GM12878 (cell line): ENCODE measurements around the gene TMEM52. TPM values are rescaled to one million over a fixed set of nuclear protein-coding genes. Genes with fewer than 3 reads are reported as not detected.

ENCODE experiments used
- CBX5 ChIP-seq: sonication (generic); IDR thresholded peaks from 2 replicates; pipeline ENCODE4 v1.6.1; 2016; ENCODE audit warnings: low read depth, moderate library complexity, mild to moderate bottlenecking, inconsistent platforms
- CTCF ChIP-seq, 3 experiments: IDR thresholded peaks in 2 of 3; conservative IDR thresholded peaks in 1 of 3; 2 replicates each; pipeline ENCODE4 v1.5.1; 2011; ENCODE audit warnings: low read depth in 3 of 3, low read length in 3 of 3, mild to moderate bottlenecking in 3 of 3, control low read depth in 2 of 3, moderate library complexity in 2 of 3, inconsistent platforms in 1 of 3, mixed read lengths in 1 of 3; ENCODE audit not compliant: control insufficient read depth in 2 of 3, insufficient read depth in 1 of 3; ENCODE audit errors: extremely low read depth in 1 of 3
- E2F8 ChIP-seq: fragments of 450-650 bp; IDR thresholded peaks from 2 replicates; pipeline ENCODE4 v1.6.1; 2018; ENCODE audit warnings: mild to moderate bottlenecking, low read depth, moderate library complexity; ENCODE audit not compliant: partially characterized antibody
- EED ChIP-seq: sonication (generic); IDR thresholded peaks from 2 replicates; pipeline ENCODE4 v1.6.1; 2016; ENCODE audit warnings: antibody characterized with exemption, low read depth
- ETV6 ChIP-seq, 2 experiments: fragments of 450-650 bp in 1 of 2; IDR thresholded peaks in 1 of 2; conservative IDR thresholded peaks in 1 of 2; 2 replicates each; pipeline ENCODE4 v1.6.1; 2014; ENCODE audit warnings: antibody characterized with exemption in 1 of 2, borderline replicate concordance in 1 of 2, low read depth in 1 of 2, mild to moderate bottlenecking in 1 of 2, moderate library complexity in 1 of 2
- JUND ChIP-seq: IDR thresholded peaks from 2 replicates; pipeline ENCODE4 v1.6.1; 2012; ENCODE audit warnings: low read depth, mild to moderate bottlenecking, low read length, improper control_type of control experiment, moderate library complexity
- KAT2A ChIP-seq: conservative IDR thresholded peaks from 2 replicates; pipeline ENCODE4 v1.6.1; 2011; ENCODE audit warnings: low read depth, low read length; ENCODE audit not compliant: control insufficient read depth
- MEF2A ChIP-seq: IDR thresholded peaks from 2 replicates; pipeline ENCODE4 v1.6.1; 2011; ENCODE audit warnings: low read depth, mild to moderate bottlenecking, low read length, moderate library complexity; ENCODE audit not compliant: insufficient read depth
- MYC ChIP-seq: IDR thresholded peaks from 2 replicates; pipeline ENCODE4 v1.6.1; 2011; ENCODE audit warnings: mild to moderate bottlenecking, low read length, moderate library complexity, inconsistent platforms; ENCODE audit not compliant: insufficient read depth, insufficient replicate concordance, insufficient read length, severe bottlenecking
- PBX3 ChIP-seq: IDR thresholded peaks from 2 replicates; pipeline ENCODE4 v1.6.1; 2011; ENCODE audit warnings: mild to moderate bottlenecking, low read depth, low read length, moderate library complexity; ENCODE audit not compliant: insufficient replicate concordance
- PML ChIP-seq: IDR thresholded peaks from 2 replicates; pipeline ENCODE4 v1.6.1; 2012; ENCODE audit warnings: low read length, inconsistent platforms
- RAD21 ChIP-seq: IDR thresholded peaks from 2 replicates; pipeline ENCODE4 v1.6.1; 2011; ENCODE audit warnings: mild to moderate bottlenecking, low read depth, low read length, moderate library complexity; ENCODE audit not compliant: insufficient read depth
- STAT1 ChIP-seq: fragments of 450-650 bp; conservative IDR thresholded peaks from 2 replicates; pipeline ENCODE4 v1.6.1; 2014; ENCODE audit warnings: antibody characterized with exemption, mild to moderate bottlenecking
- TCF7 ChIP-seq: IDR thresholded peaks from 2 replicates; pipeline ENCODE4 v1.6.1; 2014; ENCODE audit warnings: antibody characterized with exemption, borderline replicate concordance
- ZNF207 ChIP-seq: fragments of 450-650 bp; IDR thresholded peaks from 2 replicates; pipeline ENCODE4 v1.6.1; 2014; ENCODE audit warnings: antibody characterized with exemption, mild to moderate bottlenecking, borderline replicate concordance
- ZNF24 ChIP-seq: fragments of 450-650 bp; IDR thresholded peaks from 2 replicates; pipeline ENCODE4 v1.6.1; 2017; ENCODE audit warnings: antibody characterized with exemption, mild to moderate bottlenecking
- ZNF592 ChIP-seq: fragments of 450-650 bp; IDR thresholded peaks from 2 replicates; pipeline ENCODE4 v1.6.1; 2017; ENCODE audit warnings: mild to moderate bottlenecking, moderate library complexity
- polyA plus RNA-seq, 11 experiments: library from polyadenylated mRNA; depleted of rRNA in 4 of 11; unstranded in 6 of 11; stranded (reverse) in 5 of 11; fragments of >200 nt; fragmentation: Nextera tagmentation in 4 of 11; fragmentation: Illumina TruSeq in 1 of 11; extraction: Ambion mirVana in 4 of 11; extraction: Trizol in 1 of 11; gene quantifications; 1 replicate in 1 of 11; 2 replicates in 10 of 11; pipeline versions ENCODE4 v1.2.1 to v1.2.3, GENCODE V29; 2011 to 2016; ENCODE audit warnings: inconsistent platforms in 2 of 11, missing spikeins in 2 of 11, low read depth in 1 of 11
- total RNA-seq, 4 experiments: library from RNA; depleted of rRNA in 3 of 4; stranded (reverse); fragments of >200 nt in 3 of 4; fragmentation: Illumina TruSeq in 1 of 4; extraction: Trizol in 1 of 4; gene quantifications; 2 replicates each; pipeline versions ENCODE4 v1.2.1 to v1.2.3, GENCODE V29; 2013 to 2021

The TMEM52 gene
- total and polyA plus RNA-seq, 10 of the 15 experiments (the other 5 are each of a cell fraction or from before 2014, with no cell fraction given) = 0.17 to 0.33 (median 0.24) TPM; not detected in 7

- no peak for TF ChIP-seq JUND
- TF ChIP-seq CTCF (IDR thresholded peaks at IDR 0.05 in 2 of 3, conservative IDR thresholded peaks at IDR 0.05 in 1 of 3; ENCODE audit: control insufficient read depth in 2 of 3, extremely low read depth in 1 of 3, insufficient read depth in 1 of 3, low read depth in 3 of 3, low read length in 3 of 3) = no peak
- no peak for TF ChIP-seq MYC
- no peak for TF ChIP-seq CBX5
- no peak for TF ChIP-seq PBX3
- no peak for TF ChIP-seq E2F8
- no peak for TF ChIP-seq STAT1
- TF ChIP-seq TCF7 = no peak
- TF ChIP-seq KAT2A = no peak
- no peak for TF ChIP-seq ZNF24
- TF ChIP-seq MEF2A = no peak
- no peak for TF ChIP-seq EED
- TF ChIP-seq ETV6 (conservative IDR thresholded peaks at IDR 0.05 in 1 of 2, IDR thresholded peaks at IDR 0.05 in 1 of 2; ENCODE audit: borderline replicate concordance in 1 of 2, low read depth in 1 of 2) = no peak
- no peak for TF ChIP-seq ZNF207
- no peak for TF ChIP-seq ZNF592
- no peak for TF ChIP-seq RAD21
- TF ChIP-seq PML = no peak
Observed at GRCh38 chr1:1907098-1907736, 11.9 kb downstream of the TMEM52 start (continued).
